K562 (cell line): ENCODE data around the gene ZDHHC5.

Source experiments
- CTCF ChIP-seq, 3 experiments: IDR thresholded peaks in 2 of 3; conservative IDR thresholded peaks in 1 of 3; 2 replicates each; pipeline ENCODE4 v1.5.1; 2011 to 2012; ENCODE audit warnings: low read length in 3 of 3, mild to moderate bottlenecking in 3 of 3, control low read depth in 2 of 3, improper control_type of control experiment in 1 of 3, inconsistent platforms in 1 of 3, low read depth in 1 of 3, mixed read lengths in 1 of 3, moderate library complexity in 1 of 3; ENCODE audit not compliant: insufficient read depth in 2 of 3
- EP300 ChIP-seq: IDR thresholded peaks from 2 replicates; pipeline ENCODE4 v1.6.1; 2012; ENCODE audit warnings: low read length, improper control_type of control experiment
- EZH2 ChIP-seq: IDR thresholded peaks from 2 replicates; pipeline ENCODE4 v1.6.1; 2012; ENCODE audit warnings: low read depth, mild to moderate bottlenecking, inconsistent platforms, low read length, borderline replicate concordance
- MAX ChIP-seq: sonication (generic); formaldehyde crosslinking; IDR thresholded peaks from 2 replicates; pipeline ENCODE4 v1.9.0; 2022; ENCODE audit warnings: mild to moderate bottlenecking, missing genetic modification reagents
- NR3C1 ChIP-seq: sonication (generic); formaldehyde crosslinking; IDR thresholded peaks from 2 replicates; pipeline ENCODE4 v1.8.1; 2022; ENCODE audit warnings: missing genetic modification reagents
- POLR2AphosphoS5 ChIP-seq: IDR thresholded peaks from 2 replicates; pipeline ENCODE4 v1.6.1; 2011; ENCODE audit warnings: mild to moderate bottlenecking, low read depth, low read length, moderate library complexity; ENCODE audit not compliant: control insufficient read depth, insufficient read depth
- RCOR1 ChIP-seq, 2 experiments: IDR thresholded peaks; 2 replicates each; pipeline ENCODE4 v1.6.1; 2012; ENCODE audit warnings: low read depth in 2 of 2, low read length in 2 of 2, borderline replicate concordance in 1 of 2, improper control_type of control experiment in 1 of 2
- RFX5 ChIP-seq: IDR thresholded peaks from 2 replicates; pipeline ENCODE4 v1.6.1; 2011; ENCODE audit warnings: low read depth, mild to moderate bottlenecking, improper control_type of control experiment, low read length
- SMARCC2 ChIP-seq: fragments of 450-650 bp; IDR thresholded peaks from 2 replicates; pipeline ENCODE4 v1.6.1; 2017; ENCODE audit warnings: antibody characterized with exemption, moderate library complexity, mild to moderate bottlenecking, low read depth
- SPI1 ChIP-seq: IDR thresholded peaks from 2 replicates; pipeline ENCODE4 v1.6.1; 2011; ENCODE audit warnings: low read depth, low read length, control low read depth, borderline replicate concordance
- TCF7 ChIP-seq: sonication (generic); IDR thresholded peaks from 2 replicates; pipeline ENCODE4 v1.6.1; 2016; ENCODE audit warnings: antibody characterized with exemption, borderline replicate concordance
- ZNF165 ChIP-seq: fragments of 250-450 bp; sonication (Bioruptor Pico); IDR thresholded peaks from 2 replicates; pipeline ENCODE4 v1.4.0; 2020; ENCODE audit warnings: borderline replicate concordance

DNA sequence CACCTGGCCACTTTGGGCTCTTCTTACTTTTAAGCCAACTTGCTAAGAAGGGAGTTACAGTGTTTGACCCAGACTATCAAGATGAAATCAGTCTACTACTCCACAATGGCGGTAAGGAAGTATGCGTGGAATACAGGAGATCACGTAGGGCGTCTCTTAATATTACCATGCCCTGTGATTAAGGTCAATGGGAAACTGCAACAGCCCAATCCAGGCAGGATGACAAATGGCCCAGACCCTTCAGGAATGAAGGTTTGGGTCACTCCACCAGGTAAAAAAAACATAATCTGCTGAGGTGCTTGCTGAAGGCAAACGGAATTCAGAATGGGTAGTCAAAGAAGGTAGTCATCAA is 17.2 kb upstream of the ZDHHC5 start:
- TF ChIP-seq EP300 (no peak), RCOR1 (IDR thresholded peaks at IDR 0.05; ENCODE audit: borderline replicate concordance in 1 of 2, low read depth in 2 of 2, low read length in 2 of 2) (no peak), SPI1 (no peak), TCF7 (no peak), ZNF165 (CRISPR knock-in tag) (no peak), SMARCC2 (no peak), CTCF (IDR thresholded peaks at IDR 0.05 in 2 of 3, conservative IDR thresholded peaks at IDR 0.05 in 1 of 3; ENCODE audit: insufficient read depth in 2 of 3, low read depth in 1 of 3, low read length in 3 of 3) (no peak), MAX (CRISPR knock-in tag) (no peak), EZH2 (no peak), RFX5 (no peak), POLR2AphosphoS5 (no peak), NR3C1 (CRISPR knock-in tag) (no peak)
